Activated effector memory CD4-positive, alpha-beta T cell treated with anti-CD3 and anti-CD28 coated beads, Interleukin-2, amount 50 U/mL, for 16 hours (primary cell): ENCODE results near the gene PPP1R14B.

Source experiments
- DNase-seq: peaks from one replicate; pipeline ENCODE4 v3.0.0-alpha.2; 2020

The PPP1R14B gene

GRCh38 chr11:64281957-64282770 is 35.4 kb upstream of the PPP1R14B start:
- DNase-seq, result no peak

GRCh38 chr11:64278576-64279190 is 31.9 kb upstream of the PPP1R14B start:
- DNase-seq, result no peak

- DNase-seq, result no peak
Measured at GRCh38 chr11:64276653-64277431, 30.1 kb upstream of the PPP1R14B start.

- no peak for DNase-seq
Measured at GRCh38 chr11:64275841-64276240, 29.1 kb upstream of the PPP1R14B start.

GRCh38 chr11:64275031-64275800 is 28.5 kb upstream of the PPP1R14B start:
- no peak for DNase-seq

DNA sequence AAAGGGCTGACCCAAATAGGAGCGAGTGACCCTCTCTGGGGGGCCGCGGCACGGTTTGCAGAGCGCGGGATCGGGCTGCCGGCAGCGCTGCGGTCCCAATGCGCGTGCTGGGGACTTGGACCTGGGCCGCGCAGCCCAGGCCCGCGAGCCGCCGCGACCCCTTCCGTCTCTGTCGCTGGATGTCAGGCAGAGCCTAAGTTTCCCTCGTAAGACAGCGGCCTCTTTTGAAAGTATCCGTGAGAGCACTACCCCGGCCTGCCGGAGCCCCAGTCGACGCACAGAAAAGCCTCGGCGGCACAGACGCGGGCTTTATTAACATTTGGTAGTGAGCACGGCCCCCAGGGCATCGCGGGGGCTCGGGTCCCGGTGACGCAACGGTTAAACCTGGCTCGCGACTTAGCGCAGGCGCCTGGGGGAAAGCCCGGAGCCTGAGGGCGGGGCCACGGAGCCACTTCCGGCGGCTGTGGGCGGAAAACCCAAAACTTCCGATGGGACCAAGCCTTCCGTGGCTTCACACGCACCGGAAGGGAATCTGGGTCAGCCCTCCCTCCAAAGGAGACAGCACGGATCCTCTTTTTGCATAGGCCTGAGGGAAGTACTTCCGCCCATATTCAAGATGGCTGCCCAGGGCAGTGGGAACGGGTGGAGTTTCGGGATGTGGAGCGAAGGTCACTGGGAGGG is 22.9 kb upstream of the PPP1R14B start:
- peak; percentile 100 for DNase-seq

- DNase-seq, result peak; percentile 84
Measured at GRCh38 chr11:64268893-64269539, 22.3 kb upstream of the PPP1R14B start.

DNA sequence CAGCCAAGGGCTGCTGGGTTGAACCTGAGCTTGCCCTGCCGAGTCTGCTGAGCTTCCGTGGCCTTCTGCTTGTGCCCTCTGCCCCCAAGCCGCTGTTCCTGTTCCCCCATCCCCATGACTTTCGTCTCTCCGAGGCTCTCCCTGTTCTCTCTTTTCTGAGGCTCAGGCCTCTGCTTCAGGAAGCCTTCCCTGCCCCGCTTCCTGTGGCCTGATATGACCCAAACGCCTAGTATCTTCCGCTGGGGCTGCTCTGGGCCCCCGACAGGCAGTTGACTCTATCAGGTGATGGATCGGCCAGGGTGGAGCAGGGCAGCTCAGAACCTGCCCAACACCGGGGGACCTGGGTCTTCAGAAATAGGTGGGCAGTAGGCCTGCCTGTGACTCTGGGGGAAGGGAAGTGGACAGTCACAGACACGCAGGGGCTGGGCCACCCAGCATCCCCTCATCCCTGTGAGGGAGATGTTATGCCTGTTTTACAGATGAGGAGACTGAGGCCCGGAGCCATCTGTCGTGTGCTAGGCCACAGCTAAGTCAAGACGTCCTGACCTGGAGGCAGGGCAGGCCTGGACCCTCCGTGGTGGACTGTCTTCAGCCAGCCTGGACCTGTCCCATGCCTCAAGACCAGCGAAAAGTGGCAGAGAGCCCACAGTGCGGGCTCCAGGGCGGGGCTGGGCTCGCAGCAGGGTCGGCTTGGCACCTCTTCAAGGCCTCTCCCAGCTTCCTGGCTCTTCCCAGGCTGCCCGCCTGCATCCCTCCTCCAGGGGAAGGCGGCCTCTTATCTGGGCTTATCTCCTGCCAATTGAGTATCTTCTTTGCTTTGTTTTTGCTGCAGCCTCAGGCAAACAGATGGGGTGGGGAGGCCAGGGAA is 21.5 kb upstream of the PPP1R14B start:
- DNase-seq, result no peak

GRCh38 chr11:64267207-64267945 is 20.6 kb upstream of the PPP1R14B start:
- no peak for DNase-seq

- no peak for DNase-seq
Measured at GRCh38 chr11:64266339-64266738, 19.6 kb upstream of the PPP1R14B start.

GRCh38 chr11:64265176-64266160 is 18.7 kb upstream of the PPP1R14B start:
- DNase-seq, result no peak

GRCh38 chr11:64264371-64264852 is 17.7 kb upstream of the PPP1R14B start:
- DNase-seq, result no peak

- DNase-seq, result no peak
Measured at GRCh38 chr11:64263947-64264317, 17.2 kb upstream of the PPP1R14B start.

DNA sequence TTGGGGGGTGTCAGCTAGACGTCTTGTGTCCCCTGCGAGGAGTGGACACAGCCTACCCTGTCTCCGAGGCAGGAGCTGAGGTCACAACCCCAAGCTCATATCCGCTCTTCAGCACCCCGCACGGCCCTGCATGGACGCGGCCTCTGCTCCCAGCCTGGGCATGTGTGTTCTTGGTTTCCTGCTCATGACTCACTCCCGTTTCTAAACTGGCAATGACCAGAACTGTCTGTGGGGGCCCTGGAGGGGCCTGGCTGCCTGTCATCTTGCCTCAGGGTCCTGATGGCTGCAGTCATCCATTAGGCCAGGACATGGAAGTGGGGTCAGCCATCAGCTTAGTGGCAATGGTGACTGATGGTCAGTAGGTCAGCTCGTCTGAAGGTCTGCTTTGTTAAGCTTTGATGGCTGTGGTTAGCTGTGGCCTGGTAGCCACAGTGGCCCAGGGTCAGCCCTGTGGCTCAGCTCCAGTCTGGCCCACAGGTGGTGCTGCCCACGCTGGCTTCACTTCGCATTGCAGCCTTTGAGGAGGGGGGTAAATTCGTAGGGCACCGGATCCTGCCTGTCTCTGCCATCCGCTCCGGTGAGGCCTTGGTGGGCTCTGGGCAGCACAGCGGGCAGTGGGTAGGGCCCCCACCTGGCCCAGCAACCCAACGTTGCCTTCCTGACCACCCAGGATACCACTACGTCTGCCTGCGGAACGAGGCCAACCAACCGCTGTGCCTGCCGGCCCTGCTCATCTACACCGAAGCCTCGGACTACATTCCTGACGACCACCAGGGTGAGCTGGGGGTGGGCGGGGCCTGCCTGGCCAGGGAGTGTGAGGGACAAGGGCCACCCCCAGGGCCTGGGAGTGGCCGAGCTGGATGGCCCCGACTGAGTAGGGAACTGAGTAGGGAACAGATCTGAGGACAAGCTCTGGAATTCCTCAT is 16.5 kb upstream of the PPP1R14B start:
- no peak for DNase-seq

- DNase-seq, result no peak
Measured at GRCh38 chr11:64262271-64263002, 15.7 kb upstream of the PPP1R14B start.

DNA sequence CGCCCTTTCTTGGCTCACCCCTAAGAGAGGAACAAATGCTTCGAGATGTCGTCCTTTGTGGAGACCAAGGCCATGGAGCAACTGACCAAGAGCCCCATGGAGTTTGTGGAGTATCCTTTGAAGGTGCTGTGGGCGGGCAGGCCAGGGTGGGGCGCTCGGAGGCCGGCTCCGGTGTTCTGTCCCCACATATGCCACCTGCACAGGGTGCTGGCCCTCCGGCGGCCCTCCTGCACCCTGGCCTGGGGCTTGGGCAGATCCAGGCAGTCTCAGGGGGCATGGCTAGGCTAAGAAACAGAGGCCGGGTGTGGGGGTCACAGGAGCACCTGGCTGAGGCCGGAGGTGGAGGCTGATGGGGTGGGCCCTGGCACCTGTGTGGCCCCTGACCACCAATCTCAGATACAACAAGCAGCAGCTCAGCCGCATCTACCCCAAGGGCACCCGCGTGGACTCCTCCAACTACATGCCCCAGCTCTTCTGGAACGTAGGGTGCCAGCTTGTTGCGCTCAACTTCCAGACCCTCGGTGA is 14.9 kb upstream of the PPP1R14B start:
- DNase-seq, result no peak
